ENCODE data around the gene HRAS. TPM values are rescaled to one million over a fixed set of nuclear protein-coding genes. Genes with fewer than 3 reads are reported as not detected.
A peak's percentile ranks its signal among the peaks of the same experiment; 100 is the strongest.

Gene HRAS
- total and polyA plus RNA-seq, 2 of the 13 experiments (the other 11 are each of a cell fraction or from before 2014, with no cell fraction given) = 32.9 to 50.0 TPM

DNA sequence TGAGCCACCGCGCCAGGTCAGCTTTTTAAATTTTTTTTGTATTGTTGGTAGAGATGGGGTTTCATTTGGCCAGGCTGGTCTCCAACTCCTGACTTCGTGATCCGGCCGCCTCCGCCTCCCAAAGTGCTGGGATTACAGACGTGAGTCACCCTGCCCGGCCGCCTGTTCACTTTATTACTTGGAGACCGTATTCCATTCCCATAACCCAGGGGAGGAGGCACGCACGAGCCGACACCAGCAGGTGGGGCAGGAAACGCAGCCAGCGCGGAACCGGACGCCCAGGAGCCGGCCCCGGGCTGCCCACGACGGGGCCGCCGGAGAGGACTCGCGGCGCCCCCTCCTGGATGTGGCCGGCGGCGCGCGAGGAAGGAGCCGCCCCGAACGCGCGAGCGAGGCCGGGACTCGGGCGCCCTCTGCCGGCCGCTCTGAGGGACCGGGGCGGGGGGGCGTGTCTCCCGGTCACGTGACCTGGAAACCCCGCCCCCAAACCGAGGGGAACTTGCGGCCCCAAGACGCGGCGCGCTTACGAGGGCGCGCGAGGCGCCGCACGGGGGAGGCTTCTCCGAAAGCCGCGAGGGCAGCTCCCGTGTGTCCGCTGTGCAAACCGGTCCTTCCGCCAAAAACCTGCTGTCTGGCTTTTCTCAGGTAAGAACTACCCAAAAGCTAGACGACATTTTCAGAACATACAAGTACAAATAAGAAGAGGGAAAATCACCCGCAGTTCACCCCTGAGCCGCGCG is 16.7 kb downstream of the HRAS start (continued):
- TF ChIP-seq, protein P1, sequence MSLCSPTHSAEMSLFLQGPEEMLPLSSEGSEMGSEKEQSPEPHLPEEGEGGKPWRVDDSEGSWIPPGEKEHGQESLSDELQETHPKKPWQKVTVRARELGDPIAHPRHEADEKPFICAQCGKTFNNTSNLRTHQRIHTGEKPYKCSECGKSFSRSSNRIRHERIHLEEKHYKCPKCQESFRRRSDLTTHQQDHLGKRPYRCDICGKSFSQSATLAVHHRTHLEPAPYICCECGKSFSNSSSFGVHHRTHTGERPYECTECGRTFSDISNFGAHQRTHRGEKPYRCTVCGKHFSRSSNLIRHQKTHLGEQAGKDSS (CRISPR knock-in tag; IDR thresholded peaks at IDR 0.05; ENCODE audit: borderline replicate concordance, low read depth) = 0 out of 2 replicates have a peak, but pooled peaks have one; percentile 43
- peak; percentile 81; the same call in 1 of the 3 replicates for TF ChIP-seq MXI1 (IDR thresholded peaks at IDR 0.05; ENCODE audit: borderline replicate concordance, low read depth, low read length)
- TF ChIP-seq POLR2AphosphoS5 (IDR thresholded peaks at IDR 0.05; ENCODE audit: low read depth, low read length) = 0 out of 2 replicates have a peak, but pooled peaks have one; percentile 27
- TF ChIP-seq HMG20B (CRISPR knock-in tag; conservative IDR thresholded peaks at IDR 0.05) = no peak; the same call in 1 of the 2 replicates
- no peak for TF ChIP-seq ZSCAN20 (CRISPR knock-in tag; IDR thresholded peaks at IDR 0.05; ENCODE audit: borderline replicate concordance)
- TF ChIP-seq MAFK (conservative IDR thresholded peaks at IDR 0.05 in 1 of 2, IDR thresholded peaks at IDR 0.05 in 1 of 2; ENCODE audit: low read length in 2 of 2) = no peak
- TF ChIP-seq, protein P2, sequence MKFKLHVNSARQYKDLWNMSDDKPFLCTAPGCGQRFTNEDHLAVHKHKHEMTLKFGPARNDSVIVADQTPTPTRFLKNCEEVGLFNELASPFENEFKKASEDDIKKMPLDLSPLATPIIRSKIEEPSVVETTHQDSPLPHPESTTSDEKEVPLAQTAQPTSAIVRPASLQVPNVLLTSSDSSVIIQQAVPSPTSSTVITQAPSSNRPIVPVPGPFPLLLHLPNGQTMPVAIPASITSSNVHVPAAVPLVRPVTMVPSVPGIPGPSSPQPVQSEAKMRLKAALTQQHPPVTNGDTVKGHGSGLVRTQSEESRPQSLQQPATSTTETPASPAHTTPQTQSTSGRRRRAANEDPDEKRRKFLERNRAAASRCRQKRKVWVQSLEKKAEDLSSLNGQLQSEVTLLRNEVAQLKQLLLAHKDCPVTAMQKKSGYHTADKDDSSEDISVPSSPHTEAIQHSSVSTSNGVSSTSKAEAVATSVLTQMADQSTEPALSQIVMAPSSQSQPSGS (CRISPR knock-in tag; IDR thresholded peaks at IDR 0.05) = peak; percentile 52; the same call in 1 of the 2 replicates
- TF ChIP-seq, protein P3, sequence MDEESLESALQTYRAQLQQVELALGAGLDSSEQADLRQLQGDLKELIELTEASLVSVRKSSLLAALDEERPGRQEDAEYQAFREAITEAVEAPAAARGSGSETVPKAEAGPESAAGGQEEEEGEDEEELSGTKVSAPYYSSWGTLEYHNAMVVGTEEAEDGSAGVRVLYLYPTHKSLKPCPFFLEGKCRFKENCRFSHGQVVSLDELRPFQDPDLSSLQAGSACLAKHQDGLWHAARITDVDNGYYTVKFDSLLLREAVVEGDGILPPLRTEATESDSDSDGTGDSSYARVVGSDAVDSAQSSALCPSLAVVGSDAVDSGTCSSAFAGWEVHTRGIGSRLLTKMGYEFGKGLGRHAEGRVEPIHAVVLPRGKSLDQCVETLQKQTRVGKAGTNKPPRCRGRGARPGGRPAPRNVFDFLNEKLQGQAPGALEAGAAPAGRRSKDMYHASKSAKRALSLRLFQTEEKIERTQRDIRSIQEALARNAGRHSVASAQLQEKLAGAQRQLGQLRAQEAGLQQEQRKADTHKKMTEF (CRISPR knock-in tag; IDR thresholded peaks at IDR 0.05) = 0 out of 2 replicates have a peak, but pooled peaks have one; percentile 23
- TF ChIP-seq, protein P4, sequence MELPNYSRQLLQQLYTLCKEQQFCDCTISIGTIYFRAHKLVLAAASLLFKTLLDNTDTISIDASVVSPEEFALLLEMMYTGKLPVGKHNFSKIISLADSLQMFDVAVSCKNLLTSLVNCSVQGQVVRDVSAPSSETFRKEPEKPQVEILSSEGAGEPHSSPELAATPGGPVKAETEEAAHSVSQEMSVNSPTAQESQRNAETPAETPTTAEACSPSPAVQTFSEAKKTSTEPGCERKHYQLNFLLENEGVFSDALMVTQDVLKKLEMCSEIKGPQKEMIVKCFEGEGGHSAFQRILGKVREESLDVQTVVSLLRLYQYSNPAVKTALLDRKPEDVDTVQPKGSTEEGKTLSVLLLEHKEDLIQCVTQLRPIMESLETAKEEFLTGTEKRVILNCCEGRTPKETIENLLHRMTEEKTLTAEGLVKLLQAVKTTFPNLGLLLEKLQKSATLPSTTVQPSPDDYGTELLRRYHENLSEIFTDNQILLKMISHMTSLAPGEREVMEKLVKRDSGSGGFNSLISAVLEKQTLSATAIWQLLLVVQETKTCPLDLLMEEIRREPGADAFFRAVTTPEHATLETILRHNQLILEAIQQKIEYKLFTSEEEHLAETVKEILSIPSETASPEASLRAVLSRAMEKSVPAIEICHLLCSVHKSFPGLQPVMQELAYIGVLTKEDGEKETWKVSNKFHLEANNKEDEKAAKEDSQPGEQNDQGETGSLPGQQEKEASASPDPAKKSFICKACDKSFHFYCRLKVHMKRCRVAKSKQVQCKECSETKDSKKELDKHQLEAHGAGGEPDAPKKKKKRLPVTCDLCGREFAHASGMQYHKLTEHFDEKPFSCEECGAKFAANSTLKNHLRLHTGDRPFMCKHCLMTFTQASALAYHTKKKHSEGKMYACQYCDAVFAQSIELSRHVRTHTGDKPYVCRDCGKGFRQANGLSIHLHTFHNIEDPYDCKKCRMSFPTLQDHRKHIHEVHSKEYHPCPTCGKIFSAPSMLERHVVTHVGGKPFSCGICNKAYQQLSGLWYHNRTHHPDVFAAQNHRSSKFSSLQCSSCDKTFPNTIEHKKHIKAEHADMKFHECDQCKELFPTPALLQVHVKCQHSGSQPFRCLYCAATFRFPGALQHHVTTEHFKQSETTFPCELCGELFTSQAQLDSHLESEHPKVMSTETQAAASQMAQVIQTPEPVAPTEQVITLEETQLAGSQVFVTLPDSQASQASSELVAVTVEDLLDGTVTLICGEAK (IDR thresholded peaks at IDR 0.05) = no peak
- TF ChIP-seq, protein P4 (CRISPR knock-in tag; IDR thresholded peaks at IDR 0.05) = no peak
- TF ChIP-seq, protein P5, sequence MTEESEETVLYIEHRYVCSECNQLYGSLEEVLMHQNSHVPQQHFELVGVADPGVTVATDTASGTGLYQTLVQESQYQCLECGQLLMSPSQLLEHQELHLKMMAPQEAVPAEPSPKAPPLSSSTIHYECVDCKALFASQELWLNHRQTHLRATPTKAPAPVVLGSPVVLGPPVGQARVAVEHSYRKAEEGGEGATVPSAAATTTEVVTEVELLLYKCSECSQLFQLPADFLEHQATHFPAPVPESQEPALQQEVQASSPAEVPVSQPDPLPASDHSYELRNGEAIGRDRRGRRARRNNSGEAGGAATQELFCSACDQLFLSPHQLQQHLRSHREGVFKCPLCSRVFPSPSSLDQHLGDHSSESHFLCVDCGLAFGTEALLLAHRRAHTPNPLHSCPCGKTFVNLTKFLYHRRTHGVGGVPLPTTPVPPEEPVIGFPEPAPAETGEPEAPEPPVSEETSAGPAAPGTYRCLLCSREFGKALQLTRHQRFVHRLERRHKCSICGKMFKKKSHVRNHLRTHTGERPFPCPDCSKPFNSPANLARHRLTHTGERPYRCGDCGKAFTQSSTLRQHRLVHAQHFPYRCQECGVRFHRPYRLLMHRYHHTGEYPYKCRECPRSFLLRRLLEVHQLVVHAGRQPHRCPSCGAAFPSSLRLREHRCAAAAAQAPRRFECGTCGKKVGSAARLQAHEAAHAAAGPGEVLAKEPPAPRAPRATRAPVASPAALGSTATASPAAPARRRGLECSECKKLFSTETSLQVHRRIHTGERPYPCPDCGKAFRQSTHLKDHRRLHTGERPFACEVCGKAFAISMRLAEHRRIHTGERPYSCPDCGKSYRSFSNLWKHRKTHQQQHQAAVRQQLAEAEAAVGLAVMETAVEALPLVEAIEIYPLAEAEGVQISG (CRISPR knock-in tag; IDR thresholded peaks at IDR 0.05) = peak; percentile 70
- no peak for TF ChIP-seq TEAD2 (CRISPR knock-in tag; IDR thresholded peaks at IDR 0.05)
